ENCODE data around the gene ZEB2.
A peak's percentile ranks its signal among the peaks of the same experiment; 100 is the strongest.

ZEB2 gene

DNA sequence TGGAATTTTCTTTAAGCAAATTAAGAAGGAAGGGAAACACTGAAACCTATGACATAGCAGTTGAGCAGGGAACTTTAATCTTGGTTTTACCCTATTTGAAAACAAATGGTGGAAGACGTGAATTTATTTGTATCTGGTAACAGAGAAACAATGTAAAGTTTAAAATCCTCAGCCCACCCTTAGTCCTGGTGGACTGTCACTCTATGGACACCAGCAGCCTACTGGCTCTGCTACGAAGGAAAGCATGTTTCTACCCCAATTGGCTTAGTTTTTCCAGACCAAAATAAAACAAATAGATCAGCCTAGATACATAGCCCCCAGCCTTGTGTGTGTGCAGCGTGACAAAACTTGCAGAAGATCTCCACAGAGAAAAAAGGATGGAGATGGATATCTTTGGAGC lies 7.4 kb downstream of the ZEB2 start:
- no peak for DNase-seq

DNA sequence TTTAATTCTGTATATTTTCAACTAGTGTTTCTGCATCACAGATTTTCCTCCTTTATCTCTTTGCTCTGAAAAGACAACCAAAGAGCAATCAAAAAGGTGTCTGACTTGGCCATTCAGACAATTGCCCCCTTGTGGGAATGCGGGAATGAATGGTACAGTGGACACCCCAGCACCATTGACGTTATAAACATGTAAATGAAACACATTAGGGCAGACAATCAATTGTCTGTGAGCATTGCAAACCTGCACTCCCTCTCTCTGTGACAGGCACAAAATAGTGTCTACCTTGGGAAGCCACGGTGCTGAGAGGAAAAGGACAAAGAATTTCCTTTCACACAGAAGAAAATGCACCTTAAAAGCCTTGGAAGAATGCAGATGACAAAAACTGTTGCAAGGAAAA lies 8.0 kb downstream of the ZEB2 start:
- peak; percentile 84 for DNase-seq

DNA sequence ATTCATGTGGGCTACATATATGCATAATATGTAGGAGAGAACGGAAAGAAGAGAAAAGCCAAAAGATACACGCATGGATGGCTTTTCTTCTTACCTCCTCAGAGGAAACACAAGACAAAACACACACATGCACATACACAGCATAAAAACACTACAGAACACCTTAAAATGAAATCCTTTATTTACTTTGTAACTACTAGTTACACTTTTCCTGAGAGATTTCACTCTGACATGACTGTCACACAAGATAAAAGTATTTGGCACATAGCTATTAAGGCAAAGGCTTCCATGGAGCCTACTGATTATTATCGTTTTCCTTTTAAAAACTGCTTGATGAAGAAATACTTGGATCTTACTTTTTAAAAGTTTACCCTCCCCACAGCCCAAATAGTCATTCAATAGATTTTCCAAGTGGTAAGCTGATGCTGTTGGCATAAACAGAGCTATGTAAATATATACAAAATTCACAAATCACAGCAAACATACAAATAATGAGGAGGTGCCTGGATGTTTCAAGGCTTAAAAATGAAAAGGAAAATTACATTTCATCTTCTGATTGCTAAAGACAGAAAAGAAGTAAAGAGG lies 8.6 kb downstream of the ZEB2 start:
- no peak for DNase-seq

DNA sequence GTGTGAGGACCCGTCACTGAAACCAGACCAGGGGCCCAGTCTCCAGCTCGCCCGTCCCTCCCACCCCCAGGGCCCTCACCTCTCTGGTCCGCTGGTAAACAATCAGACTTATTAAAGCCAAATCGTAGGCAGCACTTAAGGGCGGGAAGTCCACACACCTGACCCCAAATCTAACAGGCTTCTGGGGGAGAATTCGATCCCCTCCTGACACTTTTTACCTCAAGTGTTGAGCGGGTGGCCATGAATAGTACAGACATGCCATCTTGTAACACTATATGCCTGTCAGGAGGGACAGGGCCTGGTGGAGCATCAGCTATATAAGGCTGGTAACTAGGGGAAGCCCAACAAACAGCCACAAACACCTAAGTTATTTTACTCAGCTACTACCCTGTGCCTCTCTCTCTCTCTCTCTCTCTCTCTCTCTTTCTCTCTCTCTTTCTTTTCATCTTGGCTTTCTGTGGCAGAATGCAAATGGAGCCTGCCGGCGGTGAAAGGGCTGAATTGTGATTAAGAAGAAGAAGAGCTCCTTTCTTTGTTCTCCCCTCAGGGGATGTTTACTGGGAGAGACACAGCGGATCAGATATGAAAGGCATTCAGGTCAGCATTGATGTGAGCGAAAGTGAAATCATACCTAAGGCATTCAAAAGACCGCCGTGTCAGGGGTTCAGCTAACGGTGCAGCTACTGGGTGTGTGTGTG lies 9.5 kb downstream of the ZEB2 start:
- no peak for DNase-seq

DNA sequence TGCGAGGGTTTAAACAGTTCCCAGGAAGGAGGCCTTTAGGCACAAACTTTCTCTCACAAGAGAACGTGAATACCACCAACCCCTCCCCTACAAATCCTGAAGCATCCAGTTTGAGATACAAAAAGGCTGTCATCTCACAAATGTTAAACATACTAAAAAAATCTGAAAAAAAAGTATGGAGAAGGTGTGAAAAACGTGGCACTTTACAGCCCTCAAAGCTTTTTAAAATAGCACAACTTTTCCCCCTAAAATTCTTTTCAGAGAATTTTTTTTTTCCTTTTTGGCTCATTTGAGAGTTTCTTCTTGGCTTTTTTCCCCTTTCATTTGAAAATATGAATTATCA lies 10.1 kb downstream of the ZEB2 start:
- DNase-seq, result no peak

DNA sequence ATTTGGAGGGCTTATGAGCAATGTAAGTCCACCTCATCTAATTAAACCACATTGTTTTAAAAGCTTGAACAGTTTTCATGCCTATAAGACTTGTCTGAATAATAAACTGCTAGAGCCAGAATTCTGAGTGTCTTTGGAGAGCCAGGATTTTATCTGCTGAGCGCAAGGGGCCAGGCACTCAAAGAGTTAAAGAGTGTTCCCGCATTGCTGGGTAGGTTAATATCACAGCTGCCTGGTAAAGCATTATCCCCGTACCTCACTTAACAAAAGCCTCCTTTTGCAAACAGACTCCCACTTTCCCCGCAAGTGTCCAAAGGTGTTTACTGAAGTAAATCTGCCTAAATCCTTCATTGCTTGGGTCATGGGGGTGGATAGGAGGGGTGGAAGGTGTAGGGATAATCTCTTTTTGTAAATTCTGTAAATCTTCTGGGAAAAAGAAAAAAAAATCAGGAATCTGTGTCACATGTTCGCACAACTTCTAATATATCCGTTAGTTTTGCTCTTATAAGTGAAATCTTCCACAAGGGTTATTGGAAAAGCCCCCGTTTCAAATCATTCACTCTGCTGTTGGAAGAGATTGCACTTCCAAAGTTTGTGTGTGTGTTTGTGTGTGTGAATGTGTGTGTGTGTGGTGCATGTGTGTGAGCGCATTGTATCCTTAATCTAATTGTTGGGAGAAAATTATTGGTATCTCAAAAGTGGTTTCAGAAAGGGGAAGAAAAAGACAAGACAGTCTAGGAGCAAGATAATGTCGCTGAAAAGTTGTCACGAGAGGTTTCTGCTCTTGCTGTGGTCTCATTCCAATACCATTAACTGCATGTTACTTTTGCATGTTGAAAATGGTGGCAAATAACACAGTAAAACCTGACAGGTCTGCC lies 10.7 kb downstream of the ZEB2 start:
- no peak for DNase-seq

DNA sequence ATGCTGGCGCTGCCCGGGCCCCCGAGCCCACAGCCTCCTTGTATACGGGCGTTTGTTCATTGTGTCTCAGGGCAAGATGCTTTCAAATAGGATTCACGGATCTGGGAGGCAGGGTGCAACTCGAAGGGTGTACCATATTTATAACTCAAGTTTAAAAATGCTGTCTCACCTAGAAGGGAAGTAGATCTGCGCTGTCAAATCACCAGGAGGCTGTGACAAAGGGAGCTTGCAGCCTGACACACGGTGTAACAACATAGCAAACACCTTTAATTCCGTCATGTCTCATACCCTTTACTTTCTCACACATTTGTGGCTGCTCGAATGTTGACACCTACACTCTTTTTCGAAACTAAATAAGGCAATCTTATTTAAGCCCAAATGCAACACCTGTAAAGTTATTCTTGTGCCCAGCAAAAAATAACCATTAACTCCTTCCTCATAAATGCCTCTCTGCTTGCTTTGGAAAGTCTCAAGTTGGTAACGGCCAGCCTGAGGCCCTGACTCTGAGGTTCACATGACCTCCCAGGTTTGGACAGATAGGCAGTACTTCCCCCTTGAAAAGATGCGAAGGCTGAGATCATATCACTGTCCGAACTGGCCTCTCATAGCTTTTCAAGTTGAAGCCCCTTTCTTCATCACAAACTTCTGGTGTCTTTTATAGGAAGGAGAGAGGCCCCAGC lies 11.6 kb downstream of the ZEB2 start:
- peak; percentile 83 for DNase-seq

DNA sequence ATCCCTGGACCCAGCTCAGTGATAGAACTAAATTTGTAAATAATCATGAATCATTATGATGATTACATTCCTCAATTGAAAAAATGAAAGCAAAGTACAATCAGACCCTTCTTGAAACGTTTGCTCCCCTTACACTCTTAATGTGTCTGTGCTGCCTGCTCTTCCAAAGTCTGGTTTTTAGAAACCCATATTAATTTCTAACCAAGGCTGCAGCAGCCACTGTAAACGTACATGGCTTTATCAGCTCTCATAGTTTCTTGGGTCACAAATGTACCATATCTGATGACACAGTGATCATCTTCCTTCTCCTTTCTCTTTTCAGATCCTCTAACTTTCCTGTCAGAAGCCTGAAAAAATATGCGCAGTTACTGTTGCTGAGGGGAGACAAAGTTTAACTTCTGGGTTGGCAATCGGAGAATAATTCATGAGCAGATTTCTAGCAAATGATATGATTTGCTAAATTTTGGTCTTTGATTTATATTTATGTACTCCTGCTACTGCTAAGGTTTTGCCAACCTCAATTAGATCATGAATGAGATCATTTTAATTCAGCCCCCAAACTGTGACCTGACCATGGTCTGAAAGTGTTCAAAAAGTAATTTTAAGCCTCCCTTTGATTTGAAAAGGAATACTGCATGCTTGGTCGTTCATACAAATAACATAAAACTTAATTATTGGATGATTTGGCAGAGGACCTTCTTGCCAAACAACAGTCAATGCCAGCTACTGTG lies 12.3 kb downstream of the ZEB2 start:
- DNase-seq, result no peak

DNA sequence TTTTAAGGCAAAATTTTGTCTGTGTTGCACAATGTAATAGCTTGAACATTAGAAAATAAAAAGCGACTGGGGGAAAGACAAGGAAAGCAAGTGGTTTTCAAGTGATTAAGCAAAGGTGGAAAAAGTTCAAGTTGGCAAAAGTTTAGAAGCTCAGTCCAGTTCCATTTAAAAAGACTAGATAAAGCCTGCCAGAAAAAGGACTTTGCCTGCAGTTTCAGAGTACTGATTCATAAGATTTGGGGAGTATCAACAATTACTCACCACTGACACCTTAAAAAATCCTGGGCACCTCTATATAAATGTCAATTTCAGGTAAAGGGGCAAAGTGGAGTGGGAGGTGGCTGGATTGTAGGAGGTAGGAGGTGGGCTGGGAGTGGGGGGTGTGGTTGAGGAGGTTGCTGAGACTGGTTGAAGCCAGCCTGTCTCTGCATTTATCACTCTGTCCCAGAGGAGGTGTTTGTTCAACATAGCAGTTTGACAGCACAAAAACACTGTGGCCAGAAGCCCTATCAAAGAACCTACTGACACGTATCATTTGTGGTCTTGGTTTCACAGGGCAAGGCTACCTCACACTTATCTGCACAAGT lies 14.6 kb downstream of the ZEB2 start:
- no peak for DNase-seq

DNA sequence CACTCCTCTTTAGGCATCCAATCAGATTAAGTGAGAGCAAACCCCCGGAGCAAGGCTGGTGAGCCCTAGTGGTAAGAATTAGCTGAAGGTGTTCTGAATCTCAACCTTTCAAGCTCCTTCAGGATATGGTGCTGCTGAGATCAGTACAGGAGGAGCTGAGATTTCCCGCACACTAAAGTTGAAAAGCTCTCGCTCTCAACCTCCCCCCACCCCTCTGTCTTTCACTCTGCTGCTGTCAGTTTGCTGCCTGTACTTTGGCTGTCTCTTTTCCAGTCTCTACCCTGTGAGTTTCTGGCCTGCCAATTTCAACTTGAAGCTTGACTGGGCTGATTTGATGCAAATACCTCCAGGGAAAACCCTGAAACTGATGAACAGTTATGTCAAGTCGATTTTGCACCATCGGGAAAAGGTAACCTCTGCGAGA lies 15.7 kb downstream of the ZEB2 start:
- DNase-seq, result no peak

DNA sequence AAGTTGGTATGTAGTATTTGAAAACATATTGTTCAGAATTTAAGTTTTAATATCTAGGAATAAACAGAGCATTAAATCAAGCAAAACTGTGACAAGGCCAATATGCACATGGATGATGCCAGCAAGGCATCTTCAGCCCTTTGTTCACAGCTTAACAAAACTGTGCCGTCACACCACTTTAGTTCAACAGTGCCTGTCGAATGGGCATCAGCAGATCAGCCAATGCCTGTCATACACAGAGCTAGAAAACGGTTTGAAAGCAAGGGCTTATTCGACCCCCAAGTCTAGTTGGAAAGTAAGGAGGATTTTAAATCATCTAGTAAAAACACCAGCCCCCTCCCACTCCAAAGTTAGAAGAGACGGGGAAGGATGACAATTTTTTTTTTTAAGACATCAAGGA lies 16.7 kb downstream of the ZEB2 start:
- DNase-seq, result no peak

DNA sequence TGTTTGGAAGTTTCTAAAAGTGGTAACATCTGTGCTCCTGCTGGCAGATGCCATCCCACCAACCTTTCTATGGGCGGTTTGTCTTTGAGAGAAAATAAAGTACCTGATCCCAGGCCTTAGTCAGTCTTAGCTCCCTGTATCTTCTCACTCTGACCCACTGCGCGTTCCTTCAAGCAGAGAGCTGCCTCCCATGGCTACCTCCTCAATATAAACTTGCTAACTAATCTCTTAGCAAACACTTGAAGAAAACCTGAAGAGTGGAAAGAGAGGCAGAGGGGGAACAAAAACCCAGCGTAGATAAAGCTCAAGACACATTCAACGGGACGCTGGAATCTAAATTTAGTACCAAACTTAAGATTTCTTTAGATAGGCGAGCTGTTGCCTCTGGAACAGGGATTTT lies 17.6 kb downstream of the ZEB2 start:
- DNase-seq, result no peak

DNA sequence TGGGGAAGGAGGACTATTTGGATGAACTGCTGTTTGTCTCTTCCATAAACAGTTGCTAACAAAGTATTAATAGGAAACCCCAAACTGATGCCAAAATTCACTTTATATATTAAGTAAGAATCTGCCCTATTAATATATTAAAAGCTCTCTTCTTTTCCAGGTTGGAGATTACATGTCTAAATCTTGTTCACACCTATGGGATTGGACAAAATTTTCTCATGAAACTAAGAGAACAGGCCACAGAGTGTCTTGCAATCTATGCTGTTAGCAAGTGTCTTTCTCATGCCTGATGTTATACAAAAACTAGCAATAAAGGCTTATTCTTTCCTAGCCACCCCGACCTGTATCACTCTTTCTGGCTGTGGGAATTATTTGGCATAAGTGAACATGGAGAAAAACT lies 18.3 kb downstream of the ZEB2 start:
- no peak for DNase-seq

DNA sequence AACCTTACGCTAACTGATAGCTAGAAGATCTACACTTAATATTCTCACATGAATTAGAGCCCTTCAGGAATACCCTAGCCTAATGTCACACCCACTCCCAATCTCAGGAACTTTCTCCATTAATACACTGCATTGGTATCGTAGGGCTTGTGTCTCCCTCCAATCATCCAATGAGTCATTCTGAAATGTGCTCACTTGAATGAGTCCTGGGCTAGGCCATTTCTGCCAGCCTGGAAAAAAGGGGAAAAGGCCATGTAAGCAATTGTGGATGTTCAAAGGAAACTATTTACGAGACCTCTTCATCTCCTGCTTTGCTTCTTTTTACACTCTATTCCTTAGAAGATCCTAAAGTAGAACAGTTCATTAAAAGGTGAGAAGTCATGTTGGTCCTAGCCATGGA lies 18.8 kb downstream of the ZEB2 start:
- no peak for DNase-seq

DNA sequence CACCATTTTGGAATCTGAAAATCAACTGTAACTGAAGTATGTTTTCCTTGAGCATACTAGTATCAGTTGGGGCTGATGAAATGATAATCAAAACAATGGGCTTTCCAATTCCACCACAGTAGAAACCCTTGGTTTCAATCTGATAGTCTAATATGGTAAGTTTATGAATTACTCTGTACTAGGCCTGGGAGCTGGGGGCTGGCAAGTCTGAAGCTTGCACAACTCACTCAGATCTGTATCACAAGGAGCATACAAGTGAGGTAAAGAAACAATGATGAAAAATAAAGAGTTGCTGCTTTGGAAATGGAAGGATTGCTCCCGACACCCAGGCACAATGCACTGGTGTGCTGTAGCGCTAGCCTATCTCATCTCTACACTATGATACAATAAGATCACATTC lies 19.4 kb downstream of the ZEB2 start:
- no peak for DNase-seq

DNA sequence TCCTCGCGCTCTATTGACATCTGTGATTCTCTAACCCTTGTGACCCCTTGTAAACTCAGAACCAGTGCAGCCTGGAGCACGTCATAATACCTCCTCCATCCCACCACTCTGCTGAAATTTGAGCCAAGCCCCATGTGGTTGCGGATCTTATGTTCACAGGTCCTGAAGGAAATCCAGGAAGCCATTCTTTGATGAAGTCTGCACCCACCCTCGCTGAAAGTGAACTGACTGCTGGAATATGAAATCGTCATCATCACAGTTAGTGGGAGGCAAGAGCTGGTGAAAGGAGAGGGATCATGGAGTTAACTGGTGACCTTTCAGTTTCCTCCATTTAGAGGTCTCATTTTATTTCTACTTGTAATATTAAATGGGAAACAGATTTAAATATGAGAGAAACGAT lies 21.6 kb downstream of the ZEB2 start:
- no peak for DNase-seq

DNA sequence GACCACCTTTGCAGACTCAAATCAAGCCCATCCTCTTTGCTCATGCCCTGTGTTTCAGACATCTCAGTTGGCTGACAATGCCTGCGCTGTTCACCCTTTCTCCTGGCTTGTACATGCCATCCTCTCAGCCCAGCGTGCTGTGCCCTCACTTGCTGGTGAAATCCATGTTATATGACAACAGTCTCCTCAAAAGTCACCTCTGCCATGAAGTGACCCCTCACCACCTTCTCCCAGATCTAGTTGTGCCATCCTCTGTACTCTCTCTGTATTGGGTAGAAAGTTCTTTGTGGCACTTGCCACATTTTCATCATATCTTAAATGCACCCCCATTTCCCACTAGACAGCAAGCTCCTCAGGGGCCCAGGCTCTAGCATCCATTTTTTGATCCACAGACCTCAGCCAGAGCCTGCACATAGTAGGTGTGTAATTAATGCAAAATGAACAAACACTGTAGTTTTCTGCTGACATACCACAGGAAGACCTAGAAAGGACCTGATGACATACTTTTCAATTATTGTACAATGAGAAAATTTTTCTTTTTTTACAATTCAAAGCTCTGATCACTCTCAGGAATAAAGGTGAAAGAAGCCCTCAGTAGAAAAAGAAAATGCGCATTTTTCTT lies 22.8 kb downstream of the ZEB2 start:
- DNase-seq, result no peak

DNA sequence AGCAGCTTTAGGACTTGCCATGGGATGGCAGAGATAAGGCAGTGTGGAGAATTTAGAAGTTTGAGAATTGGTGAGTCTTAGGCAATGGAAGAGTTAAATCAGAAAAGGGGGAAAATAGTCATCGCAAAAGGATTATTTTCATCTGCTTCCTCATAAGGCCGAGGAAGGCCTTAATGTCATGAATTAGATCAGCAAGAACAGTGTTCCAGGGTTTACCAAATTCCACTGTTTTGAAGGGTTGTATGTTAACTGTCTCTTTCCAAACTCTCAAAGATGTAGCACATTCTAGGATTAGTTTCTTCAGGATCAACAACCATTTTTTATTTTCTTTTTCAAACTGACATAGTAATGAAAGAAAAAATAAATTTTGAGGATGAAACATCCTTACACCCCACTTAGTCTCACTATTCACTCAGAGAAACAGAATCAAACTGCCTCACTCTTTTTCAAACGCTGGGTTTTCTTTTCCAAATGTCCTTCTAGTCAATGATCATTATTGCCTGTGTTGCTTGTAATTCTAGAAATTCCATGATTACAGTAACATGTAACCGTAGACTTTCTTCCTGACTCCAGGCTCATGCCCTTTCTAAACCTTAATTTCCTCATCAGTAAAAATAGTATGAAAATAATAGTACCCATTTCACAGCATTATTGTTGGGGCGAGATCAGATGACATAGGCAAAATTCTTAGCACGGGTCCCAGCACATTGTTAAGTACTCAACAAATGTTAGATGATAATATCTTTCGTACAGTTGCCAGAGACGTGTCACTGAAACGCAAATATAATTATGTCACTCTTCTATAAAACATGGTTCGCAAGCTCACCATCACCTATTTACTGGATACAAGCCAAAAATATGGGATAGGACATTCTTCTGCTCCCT lies 23.6 kb downstream of the ZEB2 start:
- DNase-seq, result no peak

DNA sequence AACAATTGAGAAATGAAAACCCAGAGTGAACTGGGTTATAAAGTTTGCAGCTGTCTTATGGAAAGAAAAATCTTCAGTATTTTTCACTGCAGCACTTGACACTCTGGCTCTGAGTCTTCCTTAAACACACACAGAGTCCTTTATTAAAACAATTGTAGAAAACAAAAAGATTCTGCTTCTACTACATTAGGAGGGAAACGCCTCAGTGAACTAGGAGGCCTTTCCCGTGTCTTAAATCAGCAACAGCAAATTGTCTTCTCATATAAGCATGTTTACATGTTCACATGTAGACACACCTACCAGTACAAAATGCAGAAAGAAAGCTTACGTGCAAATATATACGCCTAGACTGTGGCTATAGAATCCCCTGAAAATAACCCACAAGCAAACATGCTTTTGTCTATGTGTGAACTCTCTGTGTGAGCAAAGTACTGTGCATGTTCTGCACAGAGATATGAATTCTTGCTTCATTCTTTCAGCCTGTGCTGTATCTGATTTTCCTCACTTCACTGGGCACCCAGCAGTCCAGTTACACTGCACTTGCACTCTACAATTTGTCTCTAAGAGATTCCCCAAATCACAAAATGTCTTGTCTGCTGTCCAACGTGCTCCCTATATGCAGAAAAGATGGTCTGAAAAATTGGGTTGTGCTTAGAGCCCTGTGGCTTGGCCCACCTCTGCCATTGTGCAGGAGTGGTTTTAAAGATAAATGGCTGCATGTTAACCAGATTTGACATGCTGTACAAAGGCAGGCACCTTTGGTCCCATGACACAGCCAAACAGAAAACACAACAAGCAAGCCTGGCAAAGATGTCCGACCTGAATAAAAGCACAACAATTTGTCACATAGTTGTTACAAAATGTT lies 24.5 kb downstream of the ZEB2 start:
- DNase-seq, result no peak
